ENCODE data around the gene PRSS50.

GRCh38 chr3:46685446-46685845 is 32.2 kb downstream of the PRSS50 start:
- TF ChIP-seq EZH2 (optimal IDR thresholded peaks at IDR 0.05; ENCODE audit: low read depth, low read length) (no peak), CTCF (IDR thresholded peaks at IDR 0.05; ENCODE audit: low read length) (no peak)
